Stimulated activated CD8-positive, alpha-beta memory T cell treated with anti-CD3 and anti-CD28 coated beads, Interleukin-7, amount 100 ng/mL, for 24 hours (primary cell): Measurements from ENCODE around the gene IL1R1.

Experiments
- DNase-seq: peaks from one replicate; pipeline ENCODE4 v3.0.0-alpha.2; 2020; ENCODE audit warnings: low read depth

The IL1R1 gene

DNA sequence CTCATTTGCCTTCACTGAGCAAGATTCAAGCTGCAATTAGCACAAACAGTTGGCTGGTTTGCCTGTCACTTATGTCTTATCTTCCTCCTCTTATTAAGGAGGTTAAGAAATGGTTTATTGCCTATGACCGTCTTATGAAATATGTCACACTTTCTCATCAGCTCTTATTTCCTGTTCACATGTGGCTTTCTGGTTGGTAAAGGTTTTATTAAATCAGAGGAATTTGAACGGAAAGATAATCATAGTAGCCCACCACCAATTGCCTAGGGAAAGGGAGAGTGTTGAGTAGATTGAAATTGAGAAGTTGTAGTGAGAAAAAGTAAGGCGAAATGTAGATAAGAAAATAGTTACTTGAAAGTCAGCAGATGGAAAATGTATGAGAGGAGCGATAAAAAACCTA lies 4.2 kb upstream of the IL1R1 start:
- no peak for DNase-seq

DNA sequence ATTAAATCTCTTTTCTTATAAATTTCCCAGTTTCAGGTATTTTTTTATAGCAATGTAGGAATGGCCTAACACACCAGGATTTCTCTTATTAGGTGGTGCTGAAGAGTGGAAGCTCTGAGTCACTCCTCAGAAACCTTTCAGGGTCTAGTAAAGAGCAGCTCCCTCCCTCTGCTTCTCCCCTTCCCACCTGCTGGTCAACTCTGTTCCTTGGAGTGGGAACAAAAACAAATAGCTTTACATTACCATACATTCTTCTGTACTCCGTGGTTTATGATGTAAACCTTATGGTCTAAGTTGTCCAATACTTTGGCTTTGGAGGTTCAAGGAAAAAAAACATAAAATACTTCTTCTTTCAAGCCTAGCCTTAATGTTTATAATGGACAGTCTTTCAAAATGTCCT lies 2.7 kb upstream of the IL1R1 start:
- DNase-seq: no peak

DNA sequence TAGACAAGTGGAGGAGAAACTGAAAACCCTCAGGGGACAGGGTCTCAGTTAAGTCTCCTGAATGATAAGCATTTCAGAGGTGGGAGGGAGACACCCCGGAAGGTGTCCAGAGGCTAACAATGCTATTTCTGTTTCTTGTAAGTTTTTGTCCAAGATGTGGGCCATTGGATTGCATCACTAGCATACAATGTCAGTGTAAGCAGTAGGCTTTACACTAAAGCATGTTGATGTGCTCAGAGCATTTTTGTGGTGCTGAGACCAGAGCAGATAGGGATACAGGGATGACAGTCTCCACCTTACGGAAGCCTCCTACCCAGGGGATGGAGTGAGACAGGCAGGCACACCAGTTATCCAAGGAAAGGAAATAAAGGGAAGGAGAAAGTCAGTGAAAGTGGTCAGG lies 2.2 kb upstream of the IL1R1 start:
- DNase-seq: no peak

DNA sequence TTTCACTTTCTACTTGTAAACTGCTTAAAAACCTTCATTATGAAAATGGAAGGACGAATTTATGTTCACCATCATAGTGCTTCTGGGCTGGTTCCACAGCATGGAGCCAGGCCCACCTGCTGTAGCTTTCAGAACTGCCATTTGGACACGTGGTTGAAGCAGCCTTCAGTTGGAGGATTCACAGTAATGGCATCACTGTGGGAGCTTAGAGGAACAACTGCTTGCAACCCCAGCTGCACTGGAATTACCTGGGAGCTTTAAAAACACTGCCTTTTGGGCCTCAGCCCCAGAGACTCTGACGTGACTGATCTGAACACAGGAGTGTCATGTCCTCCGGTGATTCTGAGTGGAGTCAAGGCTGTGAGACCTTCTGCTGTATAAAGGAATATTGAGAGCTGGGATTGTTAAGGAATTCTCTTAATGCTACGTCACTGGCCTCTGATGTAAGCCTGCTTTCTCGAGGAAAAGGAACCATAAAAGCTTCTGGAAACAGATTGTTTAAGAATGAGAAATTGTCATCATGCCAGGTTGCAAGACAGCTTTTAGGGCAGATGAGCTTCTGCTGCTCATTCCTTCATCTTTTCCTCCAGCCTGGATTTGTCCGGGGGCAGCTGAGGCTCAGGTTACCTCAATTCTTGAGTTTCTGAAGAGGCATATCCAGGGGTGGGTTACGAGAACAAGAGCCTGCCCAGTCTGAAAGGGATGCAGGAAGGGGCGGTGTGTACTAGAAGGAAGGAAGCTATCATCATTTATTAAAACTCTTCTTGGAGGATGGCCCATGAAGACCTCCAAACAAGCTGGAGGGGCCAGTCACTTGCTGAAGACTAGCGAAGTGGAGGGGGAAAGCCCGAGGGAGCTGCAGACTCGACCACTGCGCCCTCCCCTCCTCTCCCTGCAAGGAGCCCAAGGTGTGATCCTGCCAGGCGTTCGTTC lies 1.3 kb upstream of the IL1R1 start:
- DNase-seq: no peak

DNA sequence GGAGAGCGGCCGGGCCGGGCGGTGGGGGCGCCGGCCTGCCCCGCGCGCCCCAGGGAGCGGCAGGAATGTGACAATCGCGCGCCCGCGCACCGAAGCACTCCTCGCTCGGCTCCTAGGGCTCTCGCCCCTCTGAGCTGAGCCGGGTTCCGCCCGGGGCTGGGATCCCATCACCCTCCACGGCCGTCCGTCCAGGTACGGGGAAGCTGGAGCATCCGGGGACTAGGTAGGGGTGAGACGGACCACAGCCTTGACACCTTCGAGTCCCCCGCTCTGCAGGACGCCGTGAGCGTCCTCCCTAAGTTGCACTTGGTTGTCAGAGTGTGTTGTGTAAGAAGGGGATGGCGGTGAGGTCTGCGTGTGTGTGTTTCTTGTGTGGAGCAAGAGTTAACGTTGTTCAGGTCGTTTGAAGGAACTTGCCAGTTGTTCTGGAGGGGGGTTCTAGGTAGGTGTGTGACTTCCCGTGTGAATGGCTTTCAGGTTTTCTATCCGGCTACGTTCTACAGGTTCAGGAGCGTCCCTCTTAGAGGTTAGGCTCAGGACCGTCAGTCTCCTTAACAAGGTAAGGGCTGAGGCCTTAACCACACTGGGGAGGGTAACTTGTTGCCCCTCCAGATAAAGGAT lies 393 bp downstream of the IL1R1 start:
- no peak for DNase-seq

DNA sequence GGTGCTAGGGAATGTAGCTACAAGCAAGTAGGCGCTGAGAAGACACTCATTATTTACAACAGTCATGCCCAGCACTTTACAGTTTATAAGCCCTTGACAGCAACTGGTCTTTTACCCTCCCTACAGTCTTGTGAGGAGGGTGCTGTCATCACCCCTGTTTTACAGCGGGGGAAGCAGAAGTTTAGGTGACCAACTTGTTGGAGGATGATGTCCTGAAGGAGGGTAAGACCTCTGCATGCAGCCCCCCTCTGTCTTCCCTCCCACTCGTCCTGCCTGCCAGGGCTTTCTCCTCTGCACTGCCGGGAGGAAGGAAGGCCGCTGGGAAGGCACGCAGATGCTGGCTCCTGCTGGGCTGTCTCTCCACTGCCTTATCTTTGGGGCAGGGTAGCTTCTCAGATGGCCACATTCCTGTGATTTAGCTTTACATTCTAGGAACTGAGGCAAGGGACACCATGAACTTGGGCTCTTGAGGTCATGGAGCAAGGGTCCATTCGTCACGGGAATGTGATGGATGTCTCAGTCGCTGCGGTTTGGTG lies 972 bp downstream of the IL1R1 start:
- DNase-seq: no peak

DNA sequence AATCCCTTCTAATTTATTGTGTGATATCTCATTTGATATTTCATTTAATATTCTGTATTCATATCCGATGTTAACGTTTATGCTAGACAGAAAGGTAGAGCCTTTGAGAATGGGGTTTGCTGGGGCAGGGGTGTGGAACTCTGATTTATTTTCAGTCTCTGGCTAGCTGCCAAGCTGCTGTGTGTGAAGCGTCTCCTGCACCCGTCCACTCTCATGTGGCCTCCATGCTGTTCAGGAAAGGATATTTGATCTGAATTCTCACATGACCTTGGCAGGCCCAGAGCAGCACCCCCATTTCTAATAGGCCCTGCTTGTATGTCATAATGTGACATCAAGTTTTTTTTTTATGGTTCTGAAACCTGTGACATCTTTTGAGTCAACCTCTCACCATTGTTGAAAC lies 1.6 kb downstream of the IL1R1 start:
- no peak for DNase-seq

DNA sequence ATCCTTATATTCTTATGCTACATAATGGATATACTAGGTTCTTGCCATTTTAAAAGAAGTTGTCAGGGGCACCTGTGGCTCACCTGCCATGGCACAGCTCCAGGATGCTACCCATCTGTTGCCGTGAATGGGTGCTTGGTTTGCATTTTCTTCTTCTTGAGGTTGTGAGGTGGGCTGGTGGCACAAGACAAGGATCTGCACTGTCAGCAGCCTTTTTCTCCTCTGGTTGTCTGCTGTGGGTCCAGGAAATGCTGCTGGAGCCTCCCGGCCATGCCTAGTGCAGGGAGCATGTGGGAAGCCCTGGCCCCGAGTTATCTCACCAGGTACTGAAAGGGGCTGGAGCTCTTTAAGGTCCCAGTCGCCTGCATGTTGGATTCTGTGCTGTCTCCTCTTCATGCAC lies 2.6 kb downstream of the IL1R1 start:
- DNase-seq: no peak

DNA sequence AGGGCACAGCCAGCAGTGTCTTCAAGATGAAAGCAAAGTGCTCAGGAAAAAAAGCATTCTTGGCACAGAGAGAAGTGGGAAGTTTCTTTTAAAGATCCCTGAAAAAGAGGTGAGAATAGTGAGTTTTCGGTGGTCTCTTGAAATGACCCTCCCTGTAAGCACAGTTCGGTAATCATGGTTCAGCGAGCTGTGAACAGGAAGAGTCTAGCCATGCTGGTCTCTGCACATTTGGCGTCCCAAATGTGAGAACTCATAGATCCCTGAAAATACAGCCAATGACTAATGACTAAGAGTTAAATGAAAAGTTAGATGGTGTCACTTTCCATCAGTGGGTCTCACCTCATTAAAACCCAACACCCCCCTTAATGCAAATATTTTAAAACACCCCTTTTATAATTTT lies 3.4 kb downstream of the IL1R1 start:
- no peak for DNase-seq

DNA sequence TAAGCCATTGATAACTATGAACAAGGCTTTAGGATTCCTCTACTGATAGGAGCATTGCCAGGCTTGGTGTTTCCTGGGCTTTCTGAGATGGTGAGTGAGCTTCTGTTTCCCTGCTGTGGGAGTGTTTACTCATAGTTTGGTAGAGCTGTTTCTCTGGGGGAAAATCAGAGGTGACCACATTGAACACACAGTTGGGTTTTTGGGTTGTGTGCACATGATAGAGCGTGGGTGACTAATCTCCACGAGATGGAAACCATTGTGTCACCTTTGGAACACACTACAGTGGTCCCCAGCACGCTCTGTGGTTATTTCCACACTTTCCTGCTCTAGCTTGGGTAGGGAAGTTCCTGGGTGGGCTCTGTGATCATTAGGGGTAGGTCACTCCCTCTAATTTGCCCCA lies 5.4 kb downstream of the IL1R1 start:
- peak; percentile 15 for DNase-seq

DNA sequence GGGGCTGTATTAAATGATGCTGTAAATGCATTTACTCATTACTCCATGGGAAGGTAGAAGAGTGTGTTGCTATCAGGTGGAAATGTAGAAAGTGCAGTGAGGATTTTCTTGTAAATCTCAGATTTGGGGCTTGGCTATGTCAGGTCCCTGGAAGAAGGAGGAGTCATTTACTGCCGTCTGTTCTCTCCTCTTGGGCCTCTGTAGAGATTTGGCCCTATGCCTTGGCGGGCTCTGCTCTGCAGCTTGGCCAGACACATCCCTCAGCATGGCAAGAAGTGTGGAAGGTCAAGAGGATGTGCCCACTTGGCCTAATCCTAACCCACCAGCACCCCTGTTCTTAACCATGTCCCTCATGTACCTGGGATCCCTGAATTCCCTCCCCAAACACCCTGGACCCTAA lies 6.7 kb downstream of the IL1R1 start:
- no peak for DNase-seq

DNA sequence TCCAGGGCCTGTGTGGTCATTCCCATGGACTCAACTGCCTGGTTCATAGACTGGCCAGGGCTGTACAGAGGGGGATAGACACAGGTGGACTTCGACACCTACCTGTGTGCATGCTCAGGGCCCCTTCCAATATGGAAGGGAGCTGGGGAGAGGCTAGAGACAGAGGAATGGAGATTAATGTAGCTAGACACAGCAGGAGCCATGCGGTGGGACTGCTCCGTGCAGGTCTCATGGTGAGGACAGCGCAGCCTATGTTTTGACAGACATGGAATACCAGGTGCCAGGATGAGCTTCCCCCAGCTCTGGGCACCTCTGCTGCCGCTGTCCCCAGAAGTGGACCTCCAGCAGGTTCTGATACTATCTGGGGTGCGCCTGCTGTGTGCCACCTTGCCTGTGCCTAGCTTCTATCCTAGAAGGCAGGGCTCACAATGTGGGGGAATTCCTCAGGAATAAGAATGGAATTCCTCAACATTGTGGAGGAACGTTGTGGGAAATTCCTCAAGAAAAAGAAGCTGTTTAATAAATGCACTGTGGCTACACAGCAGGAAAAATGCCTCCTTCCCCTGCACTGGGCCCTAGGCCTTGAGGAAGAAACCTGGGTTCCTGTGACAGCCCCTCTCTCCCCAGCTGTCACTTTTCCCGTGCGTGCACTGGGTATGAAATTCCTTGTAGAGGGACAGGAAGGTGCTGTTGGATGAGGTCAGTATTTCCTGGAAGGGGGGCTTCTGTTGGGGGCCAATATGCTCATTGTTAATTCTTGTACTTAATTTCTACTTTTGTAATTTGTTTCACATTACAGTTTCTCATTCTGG lies 7.3 kb downstream of the IL1R1 start:
- no peak for DNase-seq

DNA sequence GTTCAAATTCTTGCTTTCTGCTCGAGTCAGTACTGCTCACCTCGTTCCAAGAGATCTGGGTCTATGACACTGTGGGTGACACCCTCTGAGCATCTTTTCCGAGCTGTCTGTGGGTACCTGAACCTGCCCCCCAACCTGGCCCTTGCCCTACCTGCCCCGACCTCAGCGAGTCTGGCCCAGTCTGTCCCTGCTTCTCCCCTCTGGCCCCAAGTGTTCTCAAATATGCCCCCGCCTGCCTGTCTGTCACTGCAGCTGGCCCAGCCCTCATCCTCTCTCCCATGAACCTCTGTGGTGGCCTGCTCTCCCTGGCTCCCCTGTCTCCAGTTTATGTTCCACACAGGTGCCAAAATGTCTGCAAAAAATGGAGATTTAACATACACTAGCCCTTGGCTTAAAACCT lies 11.8 kb downstream of the IL1R1 start:
- no peak for DNase-seq

DNA sequence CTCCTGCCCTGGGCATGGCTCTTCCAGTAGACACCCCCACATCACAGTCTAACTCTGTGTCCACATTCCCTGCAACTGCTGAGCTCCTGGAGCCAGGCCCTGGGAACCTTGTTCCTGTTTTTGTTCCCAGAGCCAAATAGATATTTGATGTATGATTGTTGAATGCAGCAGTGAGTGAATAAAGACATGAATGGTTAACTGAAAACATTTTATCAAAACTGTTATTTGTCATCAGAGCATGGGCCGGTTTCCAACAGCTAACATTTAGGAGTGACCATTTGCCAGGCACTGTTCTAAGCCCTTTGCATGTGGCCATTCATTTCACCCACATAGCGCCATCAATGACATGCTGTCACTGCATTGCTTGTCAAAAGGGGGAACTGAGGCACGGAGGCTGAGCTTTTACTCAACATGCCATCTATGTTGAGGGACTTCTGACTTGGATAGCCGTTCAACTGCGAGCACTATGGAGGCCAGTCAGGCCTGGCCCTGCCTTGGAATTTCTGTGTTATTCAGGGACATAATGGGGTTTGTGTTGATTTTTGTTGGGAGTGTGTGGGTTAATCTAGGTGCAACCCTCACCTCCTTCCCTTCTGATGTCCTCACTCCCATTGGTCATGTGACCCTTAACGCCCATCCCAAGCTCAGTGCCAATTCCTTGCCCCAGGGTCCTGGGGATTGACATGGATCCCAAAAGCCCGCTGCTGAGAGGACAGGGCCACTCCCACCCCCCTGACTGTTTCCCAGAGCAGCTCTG lies 12.6 kb downstream of the IL1R1 start:
- no peak for DNase-seq

DNA sequence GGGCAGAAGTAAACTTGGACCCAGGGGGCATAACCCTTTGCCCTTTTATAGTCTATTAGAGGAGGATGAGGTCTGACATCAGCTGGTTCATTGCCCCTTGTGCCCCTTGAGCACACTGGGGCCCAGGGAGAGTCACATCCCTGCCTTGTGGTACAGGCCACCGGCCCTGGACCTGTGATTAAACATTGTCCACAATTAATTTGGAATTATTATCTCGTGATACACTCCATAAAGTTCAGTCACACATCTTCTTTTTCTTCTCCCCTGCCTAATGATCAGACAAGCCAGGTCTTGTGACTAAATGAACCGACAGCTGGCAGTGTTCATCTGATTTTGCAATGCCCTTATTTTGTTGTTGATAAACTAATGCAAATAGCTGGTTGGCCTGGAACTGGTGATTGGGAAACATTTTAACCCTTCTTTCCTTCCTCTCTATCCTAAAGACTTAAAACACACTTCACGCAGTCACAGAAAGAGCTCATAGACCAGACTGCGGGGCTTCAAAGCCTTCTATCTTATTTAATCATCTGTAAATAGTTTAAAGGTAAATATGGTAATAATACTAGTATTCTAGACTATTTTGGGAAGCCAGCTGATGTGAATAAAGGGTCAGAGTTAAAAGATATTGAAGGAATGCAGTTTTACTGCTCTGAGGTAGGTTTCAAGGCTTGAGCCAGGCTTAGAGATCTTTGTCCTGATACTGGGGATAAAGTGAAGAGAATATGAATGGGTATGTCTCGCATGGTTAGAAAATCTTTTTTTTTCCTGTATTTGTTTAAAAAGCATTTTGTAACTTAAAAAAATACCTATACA lies 13.4 kb downstream of the IL1R1 start:
- DNase-seq: no peak

DNA sequence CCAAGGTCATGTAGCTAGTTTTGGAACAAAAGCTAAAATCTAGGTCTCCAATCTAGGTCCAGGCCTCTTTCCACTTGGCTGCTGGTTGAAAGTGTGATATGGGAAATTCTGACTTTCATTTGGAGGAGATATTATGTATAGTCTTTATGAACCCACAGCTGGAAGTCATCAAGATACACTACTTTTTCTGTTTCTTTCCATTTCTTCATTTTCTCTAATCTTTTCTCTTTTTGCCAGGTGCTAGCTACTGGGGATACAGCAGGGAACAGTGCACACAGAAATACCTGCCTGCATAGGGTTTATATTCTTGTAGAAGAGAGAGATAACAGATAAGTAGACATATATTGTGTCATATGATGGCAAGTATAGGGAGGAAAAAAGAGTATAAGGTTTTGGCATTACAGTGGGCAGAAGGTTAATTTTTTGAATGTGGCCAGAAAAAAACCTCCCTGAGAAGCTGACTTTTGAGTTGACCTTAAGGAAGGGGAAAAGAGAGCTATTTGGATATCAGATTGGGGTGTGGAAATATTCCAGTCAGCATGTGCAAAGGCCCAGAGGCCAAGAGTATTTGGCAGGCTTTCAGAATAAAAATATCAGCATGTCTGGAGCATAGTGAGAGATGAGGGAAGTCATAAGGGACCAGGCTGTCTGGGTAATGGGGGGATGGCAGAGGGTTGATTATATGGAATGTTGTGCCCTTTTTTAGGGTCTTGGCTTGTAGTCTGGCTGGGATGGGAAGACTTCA lies 15.6 kb downstream of the IL1R1 start:
- no peak for DNase-seq

DNA sequence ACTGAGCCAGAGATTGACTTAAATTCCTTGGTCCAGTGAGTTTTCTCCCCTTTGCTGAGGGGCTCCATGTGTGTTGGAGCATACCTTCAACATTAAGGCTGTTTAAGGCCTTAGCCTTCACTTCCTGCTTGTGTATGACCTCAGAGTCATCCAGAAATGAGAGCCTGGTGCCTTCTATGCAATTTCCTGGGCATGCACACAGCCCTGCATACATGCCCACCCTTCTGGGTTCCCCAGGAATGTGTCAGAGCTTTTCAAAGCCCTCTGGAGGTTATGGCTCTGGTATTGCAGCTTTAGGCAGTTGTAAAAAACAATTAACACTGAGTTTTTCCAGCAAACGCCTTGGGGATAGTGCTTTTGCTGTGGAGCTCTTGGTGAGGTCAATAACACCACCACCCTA lies 16.7 kb downstream of the IL1R1 start:
- DNase-seq: no peak

DNA sequence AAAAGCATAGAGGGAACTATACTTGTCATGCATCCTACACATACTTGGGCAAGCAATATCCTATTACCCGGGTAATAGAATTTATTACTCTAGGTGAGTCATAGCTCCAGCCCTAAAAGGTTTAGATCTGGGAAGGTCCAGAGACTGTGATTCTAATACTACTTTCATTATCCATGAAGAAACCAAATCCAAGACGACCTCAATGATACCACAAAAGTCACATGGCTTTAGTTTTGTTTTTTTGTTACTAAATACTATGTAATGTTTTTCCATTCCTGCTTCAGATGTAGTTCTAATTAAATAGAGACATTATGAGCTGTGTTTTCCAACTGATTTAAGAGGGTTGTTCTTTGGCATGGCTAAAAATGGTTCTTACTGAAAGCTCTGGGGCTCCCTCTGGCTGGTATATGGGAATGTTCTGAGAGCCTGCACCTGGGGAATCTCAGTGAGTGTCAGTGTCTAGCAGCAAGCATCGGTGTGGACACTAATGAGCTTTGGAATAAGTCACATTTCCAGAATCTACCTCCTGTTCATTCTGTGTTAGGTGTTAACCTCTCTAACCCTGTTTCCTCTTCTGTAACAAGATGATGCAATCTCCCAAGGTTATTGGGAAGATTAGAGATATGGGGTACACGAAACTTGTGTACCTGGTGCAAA lies 23.8 kb downstream of the IL1R1 start:
- no peak for DNase-seq

DNA sequence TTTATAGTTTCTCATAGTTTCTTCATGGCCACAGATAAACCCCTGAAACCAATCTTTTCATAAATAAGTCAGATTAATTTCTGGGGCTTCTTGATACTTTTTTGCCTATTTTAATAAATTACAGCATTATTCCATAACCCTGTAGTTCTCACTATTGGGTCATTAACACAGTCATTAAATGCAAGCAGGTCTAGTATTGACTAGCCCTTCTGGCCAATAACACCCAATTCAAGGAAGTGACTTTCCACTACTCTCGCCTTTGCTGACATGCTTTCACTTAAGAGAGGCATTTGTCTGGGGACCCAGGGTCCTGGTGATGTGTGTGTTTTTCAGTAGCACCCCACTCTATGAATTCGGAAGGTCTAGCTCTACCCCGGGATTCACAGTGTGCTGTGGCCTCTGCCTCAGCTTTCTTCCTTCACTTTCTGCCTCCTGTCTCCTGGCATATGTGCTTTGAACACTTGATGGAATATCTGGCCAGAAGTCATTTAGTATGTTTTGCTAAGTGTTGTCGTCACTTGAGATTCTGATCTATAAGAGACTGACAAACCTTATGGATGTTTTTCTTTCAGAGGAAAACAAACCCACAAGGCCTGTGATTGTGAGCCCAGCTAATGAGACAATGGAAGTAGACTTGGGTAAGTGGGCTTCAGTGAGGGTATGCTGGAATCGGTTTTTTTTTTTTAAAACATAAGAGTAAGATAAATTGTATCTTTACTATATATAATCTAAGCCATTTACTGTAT lies 25.7 kb downstream of the IL1R1 start:
- DNase-seq: no peak
